Psoas muscle (tissue), 8 donors: ENCODE measurements around the gene TSPAN15. TPM values are rescaled to one million over a fixed set of nuclear protein-coding genes. Genes with fewer than 3 reads are reported as not detected.
A peak's percentile ranks its signal among the peaks of the same experiment; 100 is the strongest.
"Not testable (repeated sequence)": the region's sequence is repeated elsewhere in the genome, so short reads cannot be mapped to it uniquely, and the experiment has no call there.

Source experiments
- ATAC-seq, 4 donors: fragments of 200-7000 bp; cut with Tn5 transposase; one replicate each; pipeline ENCODE4 v1.9.1; 2020; ENCODE audit warnings: moderate library complexity in 3 of 4, mild to moderate bottlenecking in 2 of 4
- DNase-seq, 2 donors: peaks; one replicate each; pipeline ENCODE4 v3.0.0-alpha.2; 2020
- H3K27ac ChIP-seq: fragments of 200-600 bp; one replicate; pipeline ENCODE4 v1.8.0; 2022
- H3K27me3 ChIP-seq, 3 donors: fragments of 200-600 bp in 1 of 3; one replicate each; pipeline versions ENCODE4 v1.6.1 to v1.8.0; 2013 to 2022; ENCODE audit warnings: low read length in 2 of 3, mild to moderate bottlenecking in 2 of 3, moderate library complexity in 1 of 3; ENCODE audit not compliant: insufficient read depth in 3 of 3
- H3K36me3 ChIP-seq, 2 donors: fragments of 200-600 bp in 1 of 2; one replicate each; pipeline versions ENCODE4 v1.6.1 to v1.8.0; 2013 to 2022; ENCODE audit warnings: low read depth in 1 of 2, mild to moderate bottlenecking in 1 of 2, moderate library complexity in 1 of 2; ENCODE audit not compliant: insufficient read depth in 1 of 2
- H3K4me1 ChIP-seq: fragments of 200-600 bp; one replicate; pipeline ENCODE4 v1.8.0; 2022
- H3K4me3 ChIP-seq: fragments of 200-600 bp; one replicate; pipeline ENCODE4 v1.8.0; 2022; ENCODE audit warnings: mild to moderate bottlenecking
- H3K9me3 ChIP-seq: fragments of 200-600 bp; one replicate; pipeline ENCODE4 v1.8.0; 2022
- CTCF ChIP-seq: fragments of 200-600 bp; IDR thresholded peaks from one replicate; pipeline ENCODE4 v1.8.0; 2022; ENCODE audit warnings: antibody characterized with exemption
- WGBS, 3 donors: extraction: QIAGEN DNeasy Blood & Tissue Kit; methylation state at CpG; one replicate each; pipeline versions ENCODE4 v1.1.6 to v1.1.7; 2013; 5-methylcytosine and 5-hydroxymethylcytosine counted together
- intact Hi-C, 2 donors: fragments of 100-400 bp; cut with DNase I; formaldehyde crosslinking; loops; one replicate each; pipeline versions ENCODE4 v1.11.0 to v1.14.2; 2022
- polyA plus RNA-seq, 3 donors: library from polyadenylated mRNA; stranded (reverse); fragments of 200-250 nt; gene quantifications; one replicate each; pipeline ENCODE4 v1.2.3, GENCODE V29; 2013
- total RNA-seq, 4 donors: library from RNA; stranded (reverse); fragmentation: NEBNext Ultra II Directional in 2 of 4; extraction: Animal tissue kit (Norgen Biotek cat#: 25700) in 2 of 4; gene quantifications; one replicate each; pipeline versions ENCODE4 v1.2.1 to v1.2.4, GENCODE V29; 2021 to 2023
- donor health status: healthy with polysubstance abuse.
- donor health status: DM: no; HTN: no; CAD: no; lungs with moderate emphysema.
- donor health status: Bipolar disorder and iron deficiency.
- donor health status: healthy.
- donor health status: DM: yes; HTN: yes; CAD: no.
- donor health status: DM: no; HTN: no; CAD: no.
- donor health status: DM: no; HTN: no; CAD: no.
- donor health status: DM: yes; HTN: yes; CAD: no.

TSPAN15 gene
- total and polyA plus RNA-seq, 7 donors, result 6.3 to 35.0 (median 10.7) TPM

GRCh38 chr10:69486922-69487730 is 35.9 kb downstream of the TSPAN15 start:
- no peaks in the 10 kb centered on the region for H3K36me3 ChIP-seq
- ATAC-seq (no peak), DNase-seq (peak in 1 of 2 donors; percentile 53)
- peak overlapping the region; percentile 5 for H3K27ac ChIP-seq
- H3K4me1 ChIP-seq, result peaks cover 27% of the 10 kb centered on the region
- TF ChIP-seq CTCF, result no peak
- H3K9me3 ChIP-seq, result no peaks in the 10 kb centered on the region
- no peak overlapping the region for H3K4me3 ChIP-seq
- no peaks in the 10 kb centered on the region for H3K27me3 ChIP-seq
- WGBS, 3 donors, result 22 to 33% (median 30%) methylated on average over 9 of the region's 9 CpGs
- intact Hi-C loops, result no loop called here

- ATAC-seq, intact Hi-C loops: not testable (repeated sequence)
- WGBS, 3 donors, result 97 to 99% (median 98%) methylated on average over 4 of the region's 4 CpGs
Observed at GRCh38 chr10:69488149-69488844, 37.0 kb downstream of the TSPAN15 start.

GRCh38 chr10:69488856-69489255 is 37.6 kb downstream of the TSPAN15 start:
- H3K9me3 ChIP-seq, H3K27ac ChIP-seq, intact Hi-C loops, H3K27me3 ChIP-seq, DNase-seq, H3K36me3 ChIP-seq, ATAC-seq, H3K4me3 ChIP-seq: not testable (repeated sequence)
- 77 to 94% (median 89%) methylated on average over 6 of the region's 6 CpGs for WGBS, 3 donors
- H3K4me1 ChIP-seq, result peaks cover 11% of the 10 kb centered on the region

More at GRCh38 chr10:69488149-69488844, 37.0 kb downstream of the TSPAN15 start:
- H3K36me3 ChIP-seq, DNase-seq, H3K9me3 ChIP-seq, H3K27me3 ChIP-seq, H3K27ac ChIP-seq, H3K4me3 ChIP-seq: not testable (repeated sequence)
- peaks cover 16% of the 10 kb centered on the region for H3K4me1 ChIP-seq

GRCh38 chr10:69489506-69490090 is 38.3 kb downstream of the TSPAN15 start:
- H3K27ac ChIP-seq, result no peak overlapping the region
- H3K9me3 ChIP-seq, result no peaks in the 10 kb centered on the region
- no peaks in the 10 kb centered on the region for H3K27me3 ChIP-seq
- H3K36me3 ChIP-seq, result no peaks in the 10 kb centered on the region
- H3K4me1 ChIP-seq, result peaks cover 11% of the 10 kb centered on the region
- ATAC-seq (no peak), DNase-seq (no peak)
- 84 to 90% (median 85%) methylated on average over 9 of the region's 9 CpGs for WGBS, 3 donors
- TF ChIP-seq CTCF, result no peak
- intact Hi-C loops, result no loop called here
- H3K4me3 ChIP-seq, result no peak overlapping the region

GRCh38 chr10:69490876-69491275 is 39.6 kb downstream of the TSPAN15 start:
- Histone ChIP-seq H3K27me3 (no peaks in the 10 kb centered on the region), H3K4me1 (peaks cover 12% of the 10 kb centered on the region)
- no peak for DNase-seq

More at GRCh38 chr10:69490876-69491275, 39.6 kb downstream of the TSPAN15 start:
- Histone ChIP-seq H3K4me3 (no peak overlapping the region), H3K27ac (no peak overlapping the region), H3K9me3 (no peaks in the 10 kb centered on the region), H3K36me3 (no peaks in the 10 kb centered on the region)
- intact Hi-C loops, result no loop called here
- no peak for ATAC-seq
- WGBS, 3 donors, result 92 to 98% (median 94%) methylated on average over 10 of the region's 10 CpGs
- TF ChIP-seq CTCF, result no peak
